GM19452 (cell line): ENCODE measurements around the gene EIF2B2.

ENCODE experiments used
- ATAC-seq: cut with Tn5 transposase; IDR thresholded peaks from one replicate; pipeline ENCODE4 v1.9.1; 2021; ENCODE audit not compliant: unreplicated experiment

The EIF2B2 gene

DNA sequence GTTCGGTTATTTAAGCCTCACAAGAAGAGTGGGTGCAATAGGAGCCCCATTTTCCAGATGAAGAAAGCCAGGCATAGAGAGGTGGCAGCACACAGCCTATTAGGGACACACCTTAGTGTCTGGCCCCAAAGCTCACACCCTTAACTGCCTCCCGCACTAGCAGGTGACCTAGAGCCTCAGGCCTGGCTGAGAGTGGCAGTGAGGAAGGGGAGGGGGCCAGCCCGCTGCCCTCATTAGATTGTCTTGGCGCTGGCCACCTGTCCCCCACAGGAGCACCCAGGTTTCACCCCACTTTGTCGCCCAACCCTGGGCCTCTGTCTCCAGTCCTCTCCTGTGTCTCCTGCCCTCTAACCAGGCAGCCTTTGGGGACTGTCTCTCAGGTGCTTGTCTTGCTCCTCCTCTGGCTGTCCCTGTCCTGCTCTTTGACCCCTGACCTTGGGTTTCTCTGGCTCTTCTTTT, 28.8 kb upstream of the EIF2B2 start:
- no peak for ATAC-seq

DNA sequence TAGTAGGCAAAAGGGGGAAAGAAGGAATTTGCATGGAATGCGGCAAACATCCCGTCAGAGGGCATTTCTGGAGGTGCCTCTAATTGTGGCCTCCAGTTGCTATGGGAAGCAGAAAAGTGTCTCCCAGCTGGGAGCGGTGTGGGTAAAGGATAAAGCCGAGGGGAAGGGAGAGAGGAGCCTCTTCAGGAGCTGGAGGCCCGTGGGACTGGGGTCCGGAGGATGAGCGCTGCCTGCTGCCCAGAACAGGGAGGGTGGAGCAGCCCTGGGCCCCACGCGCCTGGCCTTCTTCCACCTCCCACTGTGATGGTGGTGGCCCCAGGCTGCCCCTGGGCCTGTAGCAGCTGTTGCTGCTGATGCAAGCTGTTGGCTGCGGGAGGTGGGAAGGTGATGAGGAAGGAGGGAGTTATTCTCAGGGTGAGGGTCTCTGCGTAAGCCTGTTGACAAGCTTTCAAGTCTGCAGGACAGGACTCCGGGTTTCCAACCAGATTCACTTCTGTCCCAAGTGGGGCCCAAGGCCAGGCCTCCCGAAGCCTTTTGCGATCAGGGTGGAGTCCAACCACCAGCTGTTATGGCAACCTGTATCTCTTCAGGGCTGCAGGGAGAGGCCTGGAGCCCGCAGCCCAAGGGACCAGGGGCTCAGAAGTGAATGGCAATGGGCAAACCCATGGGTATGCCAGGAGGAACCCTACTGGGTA, 28.2 kb upstream of the EIF2B2 start:
- ATAC-seq = no peak

DNA sequence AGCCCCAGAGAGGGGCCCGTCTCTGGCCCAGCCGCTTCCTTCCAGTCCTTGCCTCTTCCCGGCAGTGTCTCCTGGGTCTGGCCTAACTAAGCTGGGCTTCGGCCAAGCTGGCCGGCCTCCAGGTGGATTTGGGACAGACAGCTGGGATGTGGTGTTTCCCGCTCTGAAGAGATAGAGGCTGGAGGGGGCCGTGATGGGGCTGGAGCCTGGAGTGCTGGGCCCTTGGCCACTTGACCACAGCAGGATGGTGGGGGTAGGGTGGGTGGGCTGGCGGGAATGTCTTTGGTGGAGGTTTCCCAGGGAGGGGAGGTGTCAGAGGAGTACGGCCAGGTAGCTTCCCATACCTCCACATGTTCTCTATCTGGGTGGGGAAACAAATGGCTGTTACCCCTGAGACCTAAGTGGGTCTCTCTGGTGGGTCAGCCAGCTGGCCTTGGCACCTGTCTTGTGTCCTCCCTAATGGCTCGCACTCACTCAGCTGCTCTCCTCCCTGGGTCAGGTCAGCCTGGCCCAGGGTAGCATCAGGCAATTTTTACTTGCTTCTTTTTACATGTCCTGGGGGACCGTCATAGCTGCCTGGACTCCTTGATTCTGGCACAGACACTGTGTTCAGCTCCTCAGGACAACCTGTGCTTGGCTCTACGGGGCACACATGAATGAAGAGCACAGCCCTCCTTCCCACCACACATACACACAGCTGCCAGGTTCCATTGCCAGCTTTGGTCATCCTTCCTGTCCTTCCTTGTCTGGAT, 27.5 kb upstream of the EIF2B2 start:
- ATAC-seq = no peak

DNA sequence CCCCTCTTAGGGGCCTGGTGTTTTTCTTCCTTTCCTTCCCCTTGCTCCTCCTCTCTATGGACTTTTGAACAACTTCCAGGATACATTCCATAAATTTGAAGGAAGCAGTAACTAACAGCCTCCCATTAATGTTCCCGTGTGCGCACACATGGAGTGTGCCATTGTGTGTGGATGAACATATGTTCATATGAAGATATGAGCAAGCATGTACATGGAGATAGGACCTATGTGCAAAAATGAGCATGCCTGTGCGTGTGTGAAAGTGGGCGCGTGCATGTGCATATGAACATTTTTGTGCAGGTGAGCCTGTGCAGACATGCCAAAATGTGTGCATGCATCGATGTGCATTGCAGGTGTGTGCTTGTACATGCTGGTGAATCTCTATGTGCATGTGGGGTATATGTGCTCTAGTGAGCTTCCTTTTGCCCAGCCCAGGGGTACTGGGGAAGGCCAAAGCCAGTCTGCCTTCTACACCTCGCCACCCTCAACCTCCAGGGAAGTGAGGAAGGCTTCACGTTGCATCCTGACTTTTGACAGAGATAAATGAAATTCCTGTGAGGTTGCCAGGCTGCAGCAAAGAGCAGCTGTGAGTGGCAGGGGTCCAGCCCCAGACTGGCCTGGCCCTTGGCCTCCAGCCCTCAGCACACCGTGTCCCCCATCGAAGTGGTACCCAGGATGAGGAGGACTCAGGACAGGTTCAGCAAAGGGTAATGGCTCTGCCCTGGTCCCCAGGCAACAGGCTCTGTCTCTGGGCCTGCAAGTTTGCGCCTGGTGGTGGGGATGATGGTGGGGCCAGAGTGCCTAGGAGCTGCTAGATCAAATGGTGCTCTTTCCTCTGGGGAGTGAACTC, 26.2 kb upstream of the EIF2B2 start:
- ATAC-seq = no peak

DNA sequence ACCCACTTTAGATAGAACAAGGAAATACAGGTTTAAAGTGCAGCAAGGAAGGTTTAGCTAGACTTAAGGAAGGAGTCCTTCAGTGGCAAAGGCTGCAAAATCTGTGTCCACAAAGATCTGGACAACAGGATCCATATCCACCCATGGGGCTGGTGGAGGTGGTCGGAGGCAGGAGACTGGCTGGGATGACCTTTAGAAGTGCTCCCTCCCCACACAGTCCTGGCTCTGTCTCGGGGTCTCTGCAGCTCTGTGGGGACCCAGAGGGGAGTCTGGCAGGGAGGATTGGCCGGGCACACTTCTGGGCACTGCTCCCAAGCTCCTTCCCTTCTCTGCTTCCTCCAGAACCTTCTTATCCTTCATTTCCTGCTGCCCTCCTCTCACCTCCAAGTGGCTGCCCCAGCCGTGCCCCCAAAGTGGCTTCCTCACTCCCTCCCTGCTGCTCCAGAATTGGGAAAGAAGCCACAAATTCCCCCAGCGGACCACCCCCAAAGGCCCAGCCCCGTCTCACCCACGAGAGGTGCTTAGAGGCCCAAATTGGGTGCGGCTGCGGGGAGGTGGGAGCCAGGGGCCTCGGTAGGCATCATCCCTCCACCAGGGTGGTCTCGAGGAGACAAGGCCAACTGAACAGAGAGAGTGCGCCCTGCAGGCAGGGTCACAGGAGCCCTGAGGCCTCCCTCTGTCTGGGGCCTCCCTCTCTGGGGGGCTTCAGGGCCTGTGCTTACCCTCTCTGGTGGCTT, 25.4 kb upstream of the EIF2B2 start:
- ATAC-seq = no peak

DNA sequence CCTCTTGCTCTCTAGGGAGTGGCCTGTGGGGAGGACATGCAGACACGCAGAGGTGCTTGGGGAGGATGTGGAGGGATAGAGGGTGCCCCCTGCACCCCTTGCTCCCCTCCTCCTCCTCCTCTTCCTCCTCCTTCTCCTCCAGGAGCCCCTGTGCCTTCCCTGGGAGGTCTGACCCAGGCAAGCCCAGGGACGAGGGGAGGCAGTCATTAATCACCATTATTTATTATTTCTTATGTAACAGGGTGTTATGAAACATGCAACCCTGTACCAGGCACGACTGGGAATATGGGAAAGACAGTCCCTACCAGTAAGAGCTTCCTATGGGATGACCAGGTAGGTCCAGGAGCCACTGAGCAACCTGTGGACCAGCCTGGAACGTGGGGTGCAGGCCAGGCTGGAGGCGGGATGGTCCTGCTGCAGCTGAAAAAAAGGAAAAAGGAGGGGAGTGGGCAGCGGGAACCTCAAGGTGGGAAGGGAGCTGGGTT, 24.8 kb upstream of the EIF2B2 start:
- no peak for ATAC-seq

DNA sequence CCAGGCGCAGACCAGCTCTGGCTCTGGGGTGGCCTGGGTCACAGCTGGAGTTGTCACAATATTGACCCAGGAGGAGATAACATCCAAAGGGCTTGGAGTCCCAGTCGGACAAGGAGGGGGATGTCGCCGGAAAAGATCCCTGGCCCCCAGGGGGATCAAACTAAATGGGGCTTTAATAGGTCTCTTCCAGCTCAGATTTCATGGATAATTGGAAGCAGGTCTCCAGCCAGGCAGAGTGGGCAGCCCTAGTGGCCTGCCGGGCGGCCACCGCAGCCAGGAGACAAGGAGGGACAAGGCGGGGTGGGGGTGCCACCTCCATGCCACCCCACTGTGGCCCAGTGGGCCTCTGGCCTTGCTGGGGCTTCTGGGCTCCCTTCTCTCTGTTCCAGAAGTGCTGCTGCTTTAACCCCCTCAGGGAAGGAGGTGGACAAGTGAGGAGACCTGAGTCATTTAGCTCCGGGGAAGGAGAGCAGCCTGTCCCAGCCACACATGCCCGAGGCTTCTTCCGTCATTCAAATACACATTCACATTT, 24.2 kb upstream of the EIF2B2 start:
- ATAC-seq = no peak

DNA sequence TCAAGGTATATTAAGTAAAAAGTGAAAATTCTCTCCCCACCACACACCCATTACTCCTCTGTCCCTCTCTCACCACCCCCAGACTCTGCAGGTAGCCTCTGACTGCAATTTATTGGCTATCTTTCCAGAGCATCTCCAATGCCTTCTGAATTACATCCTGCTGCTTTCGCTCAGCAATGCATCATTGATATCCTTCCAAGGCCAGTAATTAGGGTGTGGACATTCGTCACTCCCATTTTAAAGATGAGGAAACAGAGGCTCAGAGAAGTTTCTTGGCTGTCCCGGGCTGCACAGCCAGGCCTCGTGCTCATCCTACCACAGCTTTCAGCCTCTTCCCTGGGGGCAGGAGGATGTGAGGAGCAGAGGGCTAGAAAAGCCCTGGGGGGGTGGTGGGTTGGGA, 23.7 kb upstream of the EIF2B2 start:
- no peak for ATAC-seq

DNA sequence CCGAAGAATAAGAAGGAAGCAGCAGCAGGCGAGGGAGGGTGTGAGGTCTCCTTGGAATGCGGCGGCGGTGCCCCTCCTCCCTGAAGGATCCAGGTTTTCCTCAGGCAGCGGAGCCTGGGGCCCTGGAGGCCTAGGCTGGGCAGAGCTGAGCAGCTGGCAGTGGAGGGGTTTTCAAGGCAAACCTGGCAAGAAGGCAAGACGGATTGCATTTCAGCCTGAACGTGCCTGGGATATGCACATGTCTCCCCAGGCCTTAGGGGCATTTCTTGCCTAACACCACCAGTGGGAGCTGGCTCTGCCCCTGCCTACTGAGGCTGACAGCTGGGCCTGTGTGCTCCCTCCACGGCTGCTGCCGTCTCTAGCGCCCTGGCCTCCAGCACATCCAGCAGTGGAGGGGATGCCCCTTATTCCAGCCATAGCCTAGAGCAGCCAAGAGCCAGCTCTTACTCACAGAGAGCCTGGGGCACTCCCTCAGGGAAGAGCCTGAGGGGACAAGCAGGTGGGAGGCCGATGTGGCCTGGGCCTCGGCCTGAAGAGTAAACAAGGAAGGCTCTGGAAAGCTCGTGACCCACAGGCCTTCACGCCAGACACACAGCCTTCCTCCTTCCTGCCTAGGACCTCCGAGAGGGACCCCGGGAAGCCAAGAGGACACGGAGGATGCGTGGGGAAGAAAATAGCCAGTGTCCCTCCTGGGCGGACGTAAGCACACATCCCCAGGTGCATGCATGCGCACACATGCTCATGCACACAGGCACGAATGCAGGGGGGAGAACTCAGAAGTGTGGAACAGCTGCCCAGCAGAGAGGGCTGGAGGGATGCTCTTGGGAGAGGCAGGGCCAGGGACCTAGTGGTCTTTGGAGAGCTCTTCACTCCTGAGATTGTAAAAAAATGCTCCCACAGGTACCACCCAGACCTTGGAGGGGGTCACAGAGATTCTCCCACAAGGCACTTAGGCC, 23.0 kb upstream of the EIF2B2 start:
- no peak for ATAC-seq

DNA sequence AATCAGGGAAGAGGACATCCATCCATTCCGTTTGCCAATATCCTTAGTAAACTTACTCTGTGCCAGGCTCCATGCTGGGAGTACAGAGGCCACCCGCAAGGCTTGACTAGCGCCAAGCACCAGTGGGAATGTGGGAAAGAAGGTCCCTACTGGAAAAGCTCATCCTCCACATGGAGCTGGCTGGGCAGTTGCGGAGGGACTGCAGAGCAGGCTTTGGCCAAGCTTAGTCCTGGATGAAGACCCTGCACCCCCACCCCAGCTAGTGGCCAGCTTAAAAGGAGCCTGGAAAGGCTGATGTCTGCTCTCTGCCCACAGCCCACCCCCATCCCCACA, 22.4 kb upstream of the EIF2B2 start:
- ATAC-seq = no peak

DNA sequence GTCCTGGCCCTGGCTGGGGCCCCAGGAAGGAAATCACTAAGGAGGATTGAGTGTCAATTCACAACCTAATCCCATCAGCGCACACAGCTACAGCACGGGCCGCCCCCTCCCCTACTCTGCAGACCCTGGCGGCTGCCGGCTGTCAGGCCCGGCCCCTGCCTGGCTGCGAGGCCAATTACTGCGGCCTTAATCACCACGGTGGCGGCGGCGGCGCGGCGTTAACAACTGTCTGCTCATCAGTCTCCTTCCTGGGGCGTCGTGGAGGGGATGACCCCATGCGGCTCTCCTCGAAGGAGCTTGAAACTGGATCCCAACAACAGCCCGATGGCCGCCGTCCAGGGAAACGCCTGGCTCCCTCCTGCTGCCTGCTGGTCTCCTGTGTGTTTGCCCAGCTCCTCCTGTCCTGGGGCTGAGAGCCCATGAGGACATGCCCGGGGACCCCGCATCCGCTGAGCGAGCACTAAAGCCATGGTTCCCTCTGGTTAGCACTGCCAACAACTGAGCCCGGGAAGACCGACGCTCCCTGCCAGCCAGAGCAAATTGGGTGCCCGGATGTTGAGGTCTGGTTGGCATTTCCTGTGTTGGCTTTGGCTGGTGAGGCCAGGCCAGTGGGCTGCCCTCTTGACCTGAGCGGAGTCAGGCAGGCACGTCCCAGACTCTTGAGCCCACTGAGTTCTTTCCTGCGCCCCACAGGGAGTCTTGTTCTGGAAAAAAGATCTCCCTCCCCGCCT, 21.8 kb upstream of the EIF2B2 start:
- no peak for ATAC-seq

DNA sequence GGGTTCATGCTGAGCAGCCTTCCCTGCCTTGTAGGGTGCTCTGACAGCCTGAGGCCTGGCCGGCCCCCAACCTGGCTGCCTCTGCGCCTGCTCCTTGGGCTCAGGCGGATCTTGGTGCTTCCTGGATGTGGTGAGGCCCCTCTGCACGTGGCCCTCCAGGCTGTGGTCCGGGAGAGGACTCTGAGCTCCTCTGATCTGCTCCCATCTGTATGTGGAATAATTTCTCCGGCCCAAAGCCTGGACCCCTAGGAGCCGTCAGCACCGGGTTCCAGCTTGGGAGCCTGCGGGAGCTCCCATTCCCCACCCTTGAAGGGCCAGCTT, 21.3 kb upstream of the EIF2B2 start:
- no peak for ATAC-seq

DNA sequence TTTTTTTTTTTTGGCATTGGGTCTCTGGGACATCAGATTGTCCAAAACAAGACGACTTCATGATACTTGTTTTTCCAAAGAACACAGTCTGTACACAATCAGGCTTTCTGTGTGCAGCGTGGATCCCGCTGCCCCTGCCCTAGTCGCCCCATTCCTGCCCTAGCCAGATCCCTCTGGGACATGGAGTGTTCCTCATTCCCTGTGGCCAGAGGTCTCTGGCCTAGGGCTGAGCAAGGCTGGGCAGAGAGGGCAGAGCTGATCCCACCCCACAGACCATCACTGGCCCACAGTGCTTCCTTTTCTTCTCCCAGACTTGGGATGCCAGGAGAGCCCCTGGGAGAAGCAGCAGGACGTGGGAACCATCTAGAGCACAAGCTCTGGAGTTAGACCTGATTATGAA, 20.9 kb upstream of the EIF2B2 start:
- no peak for ATAC-seq

DNA sequence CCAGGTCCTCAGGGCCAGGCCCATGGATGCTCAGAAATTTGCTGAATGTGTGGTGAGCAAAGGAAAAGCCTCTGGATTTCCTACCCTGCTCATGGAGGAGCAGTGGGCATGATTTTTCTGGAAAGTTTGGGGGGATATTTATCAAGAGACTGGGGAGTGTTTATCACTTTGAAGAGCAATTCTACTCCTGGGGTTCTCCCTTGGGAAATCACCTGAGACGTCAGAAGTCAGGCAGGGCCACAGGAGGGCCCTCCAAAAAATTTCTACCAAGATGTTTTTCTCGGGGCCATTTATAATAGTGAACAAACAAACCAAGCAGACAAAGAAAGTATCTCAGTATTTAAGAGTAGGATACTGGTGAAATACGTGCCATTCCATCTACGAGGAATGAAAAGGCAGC, 20.1 kb upstream of the EIF2B2 start:
- no peak for ATAC-seq

DNA sequence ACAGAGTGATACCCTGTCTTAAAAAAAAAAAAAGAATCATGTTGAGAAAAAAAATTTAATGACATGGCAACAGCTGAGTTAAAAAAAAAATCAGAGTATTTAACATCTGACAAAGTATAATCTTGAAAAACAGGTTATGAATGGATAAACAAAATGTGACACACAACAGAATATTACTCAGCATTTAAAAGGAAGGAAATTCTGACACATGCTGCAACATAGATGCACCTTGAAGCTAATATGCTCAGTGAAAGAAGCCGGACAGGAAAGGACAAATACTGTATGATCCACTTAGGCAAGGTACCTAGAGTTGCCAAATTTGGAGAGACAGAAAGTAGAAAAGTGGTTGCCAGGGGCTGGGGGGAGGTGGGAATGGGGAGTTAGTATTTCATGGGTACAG, 19.4 kb upstream of the EIF2B2 start:
- no peak for ATAC-seq

DNA sequence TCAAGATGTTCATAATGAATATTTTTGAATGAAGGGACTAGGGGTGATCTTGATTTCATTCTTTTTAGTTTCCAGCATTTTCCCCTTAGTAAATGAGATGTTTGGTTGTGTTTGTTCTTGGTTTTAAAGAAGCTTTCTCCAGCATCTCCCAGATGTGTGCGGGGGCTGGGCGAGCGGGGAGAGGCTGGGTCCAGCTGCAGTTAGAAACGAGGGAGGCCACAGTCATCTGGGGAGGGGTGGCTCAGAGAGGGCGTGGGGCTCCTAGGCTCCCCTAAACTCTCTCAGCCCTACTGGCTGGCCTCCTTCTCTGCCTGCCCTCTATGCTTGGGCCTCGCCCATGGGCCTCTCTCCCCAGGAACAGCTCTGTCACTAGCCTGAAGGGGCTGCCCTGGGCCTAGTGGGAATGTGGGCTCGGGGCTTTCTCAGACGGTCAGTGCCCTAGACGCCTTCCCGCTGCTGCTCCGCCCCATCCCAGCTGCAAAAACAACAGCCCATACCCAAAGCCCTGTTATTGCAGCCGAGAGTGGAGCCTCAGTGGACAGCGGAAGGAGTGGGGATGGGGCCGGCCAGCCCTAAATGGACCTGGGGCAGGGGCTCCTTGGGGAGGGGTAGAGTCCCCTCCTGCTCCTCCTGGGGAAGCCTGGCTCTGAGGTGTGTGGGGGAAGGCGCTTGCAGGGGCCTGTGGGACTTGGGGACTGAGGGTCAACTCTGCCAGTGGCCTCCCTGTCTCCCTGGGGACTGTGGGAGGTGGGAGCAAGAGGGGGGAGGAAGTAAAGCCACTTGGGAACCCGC, 18.3 kb upstream of the EIF2B2 start:
- no peak for ATAC-seq

DNA sequence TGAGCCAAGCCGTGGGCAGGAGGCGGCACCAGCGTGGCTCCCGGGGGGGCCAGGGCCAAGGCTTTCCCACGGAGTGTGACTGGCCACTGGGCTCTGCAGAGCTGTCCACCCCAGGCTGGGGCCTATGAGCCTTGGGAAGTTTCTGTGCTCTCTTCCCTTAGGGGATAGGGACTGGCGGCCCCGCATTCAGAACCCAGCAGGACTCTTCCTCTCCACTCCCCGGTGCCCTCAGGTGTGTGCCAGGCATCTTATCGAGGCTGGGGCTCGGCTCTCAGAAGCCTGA, 17.8 kb upstream of the EIF2B2 start:
- no peak for ATAC-seq

DNA sequence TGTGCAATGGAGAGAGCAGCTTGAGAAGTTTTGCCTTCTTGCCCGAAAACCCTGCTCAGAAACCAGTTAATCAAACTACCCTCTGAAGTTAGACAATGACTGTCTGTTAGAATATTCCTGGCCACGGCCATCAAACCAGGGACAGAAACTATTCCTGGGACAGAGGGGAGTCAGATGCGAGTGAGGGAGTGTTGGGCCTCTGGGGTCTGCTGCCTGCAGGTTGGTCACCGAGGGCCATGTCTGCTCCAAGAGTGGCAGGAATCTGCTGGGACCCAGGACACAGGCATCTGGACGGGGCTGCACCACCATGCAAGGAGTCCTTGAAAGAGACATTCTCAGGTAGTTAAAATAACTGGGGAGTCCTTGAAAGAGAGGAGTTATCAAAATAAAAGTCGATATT, 16.9 kb upstream of the EIF2B2 start:
- ATAC-seq = no peak

DNA sequence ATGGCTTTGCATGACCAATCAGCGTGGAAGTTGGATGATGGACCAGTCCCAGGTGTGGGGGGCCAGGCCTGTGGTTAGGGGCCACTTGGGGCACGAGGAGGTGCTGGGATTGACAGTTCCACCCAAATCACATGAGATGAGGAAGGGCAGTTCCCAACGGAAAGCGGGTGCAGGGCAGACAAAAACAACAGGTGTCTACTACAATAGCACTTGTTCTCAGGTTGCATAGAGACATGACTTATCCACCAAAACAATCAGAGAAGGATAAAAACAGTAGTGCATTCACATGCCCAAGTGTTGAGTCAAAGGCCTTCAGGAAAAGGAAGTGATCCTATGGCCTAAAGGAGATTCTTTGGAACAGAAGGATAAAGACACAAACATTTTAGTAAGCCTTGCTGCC, 14.6 kb upstream of the EIF2B2 start:
- ATAC-seq = no peak
